HT1080 (cell line): ENCODE data around the gene KLK1. TPM values are rescaled to one million over a fixed set of nuclear protein-coding genes. Genes with fewer than 3 reads are reported as not detected.

Experiments used
- DNase-seq: peaks from one replicate; pipeline ENCODE4 v3.0.0-alpha.2; 2015; ENCODE audit warnings: low read depth
- polyA plus RNA-seq, 2 experiments: library from polyadenylated mRNA; depleted of rRNA; stranded (reverse); fragments of >200 nt; gene quantifications; 2 replicates each; pipeline ENCODE4 v1.2.3, GENCODE V29; 2015
- total RNA-seq: library from RNA; depleted of rRNA; stranded (reverse); fragments of >200 nt; shearing (Covaris generic); gene quantifications from 2 replicates; pipeline ENCODE4 v1.2.3, GENCODE V29; 2014; rRNA removed

KLK1 gene
- not detected in 2 replicates for total RNA-seq
- polyA plus RNA-seq (2015; cell fraction: cytosol; rRNA removed), result not detected in 2 replicates
- polyA plus RNA-seq (2015; cell fraction: nucleus; rRNA removed), result 0.36 TPM in 1 of 2 replicates, not detected in the other

- no peak for DNase-seq
These were observed at the start of gene KLK1 for GRCh38 chr19:50823389-50824042. TSS of gene KLK1 (minus strand) at chr19:50823787. CDS start at chr19:50823748, 39 bp downstream.

- DNase-seq, result no peak
These were observed 49.5 kb upstream of the KLK1 start, which contains the start of gene KLK2 for GRCh38 chr19:50873056-50873455. TSS of gene KLK2 (plus strand) at chr19:50873439. CDS start at chr19:50873474, 35 bp downstream.

- peak; percentile 74 for DNase-seq
These were observed 47.0 kb upstream of the KLK1 start for GRCh38 chr19:50870417-50871089.

GRCh38 chr19:50869479-50869878, 45.9 kb upstream of the KLK1 start:
- DNase-seq, result no peak

- no peak for DNase-seq
These were observed 38.1 kb upstream of the KLK1 start for GRCh38 chr19:50861496-50862286.

GRCh38 chr19:50861010-50861409, 37.4 kb upstream of the KLK1 start:
- DNase-seq, result no peak

- no peak for DNase-seq
These were observed 36.3 kb upstream of the KLK1 start for GRCh38 chr19:50859849-50860248.

- DNase-seq, result no peak
These were observed 35.3 kb upstream of the KLK1 start for GRCh38 chr19:50858886-50859285.

- DNase-seq, result no peak
These were observed 33.8 kb upstream of the KLK1 start for GRCh38 chr19:50857366-50857765.

GRCh38 chr19:50854636-50855410, 31.2 kb upstream of the KLK1 start, which contains the start of gene KLK3:
TSS of gene KLK3 (plus strand) at chr19:50854915. CDS start at chr19:50854956, 41 bp downstream.
- no peak for DNase-seq

GRCh38 chr19:50851620-50852019, 28.0 kb upstream of the KLK1 start:
- no peak for DNase-seq

- DNase-seq, result no peak
These were observed 27.2 kb upstream of the KLK1 start for GRCh38 chr19:50850738-50851137.

GRCh38 chr19:50844296-50844935, 20.8 kb upstream of the KLK1 start:
- DNase-seq, result no peak

- no peak for DNase-seq
These were observed 20.2 kb upstream of the KLK1 start for GRCh38 chr19:50843701-50844221.

GRCh38 chr19:50843205-50843604, 19.6 kb upstream of the KLK1 start:
- DNase-seq, result no peak

- DNase-seq, result no peak
These were observed 18.5 kb upstream of the KLK1 start for GRCh38 chr19:50842130-50842529.

GRCh38 chr19:50839712-50840655, 16.4 kb upstream of the KLK1 start:
- no peak for DNase-seq

- DNase-seq, result peak; percentile 28
These were observed 14.7 kb upstream of the KLK1 start for GRCh38 chr19:50838239-50838638.

GRCh38 chr19:50837300-50837699, 13.7 kb upstream of the KLK1 start:
- DNase-seq, result no peak
